HCT116 (cell line): ENCODE data around the gene ALDH3A1. TPM values are rescaled to one million over a fixed set of nuclear protein-coding genes. Genes with fewer than 3 reads are reported as not detected.
A peak's percentile ranks its signal among the peaks of the same experiment; 100 is the strongest.

Experiments used
- ATAC-seq: fragments of 200-7000 bp; cut with Tn5 transposase; 2 replicates; pipeline ENCODE4 v1.9.1; 2020; ENCODE audit warnings: mild to moderate bottlenecking, moderate library complexity
- BruUV-seq: library from RNA; stranded (reverse); fragments of 400-500 nt; replicated peaks from 2 replicates; lab custom pipeline; 2021; lab: Mats Ljungman, UMichigan
- CTCF ChIA-PET: fragments of 300-600 bp; sonication (Branson Sonifier 250); formaldehyde crosslinking; loops from one replicate; lab custom pipeline; 2021; ENCODE audit warnings: antibody characterized with exemption; lab: Charles Lee
- POLR2A ChIA-PET: fragments of 300-600, 350-600 bp; sonication (Branson Sonifier 250); formaldehyde crosslinking; loops from one replicate; lab custom pipeline; 2021; ENCODE audit warnings: antibody characterized with exemption; lab: Charles Lee
- RAD21 ChIA-PET, 2 experiments: fragments of 300-600 bp; sonication (Branson Sonifier 250); formaldehyde crosslinking; loops; one replicate each; lab custom pipeline; 2023; ENCODE audit warnings: low total read pairs in 2 of 2; ENCODE audit not compliant: uncharacterized antibody in 2 of 2, unreplicated experiment in 2 of 2, low non-redundant PET in 1 of 2; lab: Charles Lee
- DNase-seq: peaks from one replicate; pipeline ENCODE4 v3.0.0-alpha.2; 2010; ENCODE audit warnings: low read depth, low spot score
- H2AFZ ChIP-seq: fragments of 200-600 bp; shearing (Covaris generic), sonication (generic); 2 replicates; pipeline ENCODE4 v1.6.1; 2017; ENCODE audit warnings: low read depth, mixed run types, mixed read lengths, antibody characterized with exemption, low read length; ENCODE audit not compliant: poor library complexity, severe bottlenecking
- H3K27ac ChIP-seq: 2 replicates; pipeline ENCODE4 v1.5.1; 2012; ENCODE audit warnings: low read depth, low read length
- H3K27me3 ChIP-seq: fragments of 200-600 bp; sonication (generic); 2 replicates; pipeline ENCODE4 v1.6.1; 2016; ENCODE audit warnings: mixed run types, low read length, mixed read lengths; ENCODE audit not compliant: insufficient read depth
- H3K36me3 ChIP-seq, 2 experiments: fragments of 200-500 bp in 1 of 2; fragments of 200-600 bp in 1 of 2; sonication (Bioruptor generic) in 1 of 2; sonication (generic) in 1 of 2; 2 replicates each; pipeline versions ENCODE4 v1.5.1 to v1.6.1; 2014 to 2016; ENCODE audit warnings: low read length in 2 of 2, inconsistent platforms in 1 of 2, mixed read lengths in 1 of 2, mixed run types in 1 of 2; ENCODE audit not compliant: insufficient read depth in 2 of 2, control insufficient read depth in 1 of 2
- H3K4me1 ChIP-seq, 2 experiments: fragments of 200-600 bp in 1 of 2; sonication (generic) in 1 of 2; 2 replicates each; pipeline versions ENCODE4 v1.5.1 to v1.6.1; 2012 to 2017; ENCODE audit warnings: low read length in 2 of 2, inconsistent platforms in 1 of 2, mild to moderate bottlenecking in 1 of 2, mixed read lengths in 1 of 2, mixed run types in 1 of 2, moderate library complexity in 1 of 2; ENCODE audit not compliant: insufficient read depth in 2 of 2, control insufficient read depth in 1 of 2
- H3K4me2 ChIP-seq: fragments of 200-600 bp; sonication (generic); 2 replicates; pipeline ENCODE4 v1.6.1; 2017; ENCODE audit warnings: mixed run types, low read length, mixed read lengths
- H3K4me3 ChIP-seq, 2 experiments: fragments of 200-600 bp in 1 of 2; sonication (generic) in 1 of 2; replicated peaks in 1 of 2; 2 replicates each; pipeline ENCODE4 v1.5.1; 2011 to 2016; ENCODE audit warnings: low read length in 2 of 2, control low read depth in 1 of 2, low read depth in 1 of 2, mild to moderate bottlenecking in 1 of 2, mixed read lengths in 1 of 2, mixed run types in 1 of 2
- H3K79me2 ChIP-seq: fragments of 200-600 bp; sonication (generic); 2 replicates; pipeline ENCODE4 v1.6.1; 2017; ENCODE audit warnings: mild to moderate bottlenecking, mixed run types, low read length, moderate library complexity, mixed read lengths; ENCODE audit not compliant: insufficient read depth
- H3K9ac ChIP-seq: fragments of 200-600 bp; sonication (generic); 2 replicates; pipeline ENCODE4 v1.6.1; 2016; ENCODE audit warnings: low read length, mixed read lengths
- H3K9me2 ChIP-seq: fragments of 200-600 bp; sonication (generic), shearing (Covaris generic); 2 replicates; pipeline ENCODE4 v1.6.1; 2017; ENCODE audit warnings: mixed run types, mild to moderate bottlenecking, moderate library complexity; ENCODE audit not compliant: insufficient read depth
- H3K9me3 ChIP-seq, 2 experiments: fragments of 200-500 bp in 1 of 2; fragments of 200-600 bp in 1 of 2; sonication (Bioruptor generic) in 1 of 2; sonication (generic) in 1 of 2; 2 replicates each; pipeline ENCODE4 v1.6.1; 2014 to 2017; ENCODE audit warnings: low read length in 2 of 2, mixed read lengths in 2 of 2, inconsistent platforms in 1 of 2, low read depth in 1 of 2, mild to moderate bottlenecking in 1 of 2, mixed run types in 1 of 2, moderate library complexity in 1 of 2; ENCODE audit not compliant: control insufficient read depth in 1 of 2, insufficient read depth in 1 of 2
- H4K20me1 ChIP-seq: fragments of 200-600 bp; sonication (generic), shearing (Covaris generic); 2 replicates; pipeline ENCODE4 v1.6.1; 2017; ENCODE audit warnings: mixed run types, mild to moderate bottlenecking, moderate library complexity; ENCODE audit not compliant: insufficient read depth
- FOSL1 ChIP-seq: IDR thresholded peaks from 2 replicates; pipeline ENCODE4 v1.6.1; 2012; ENCODE audit warnings: low read depth
- JUND ChIP-seq: IDR thresholded peaks from 2 replicates; pipeline ENCODE4 v1.6.1; 2012
- POLR2AphosphoS5 ChIP-seq: IDR thresholded peaks from 2 replicates; pipeline ENCODE4 v1.6.1; 2011; ENCODE audit warnings: mild to moderate bottlenecking, low read depth, low read length, moderate library complexity
- RAD21 ChIP-seq: IDR thresholded peaks from 2 replicates; pipeline ENCODE4 v1.6.1; 2012; ENCODE audit warnings: low read depth, mild to moderate bottlenecking
- SP1 ChIP-seq: IDR thresholded peaks from 2 replicates; pipeline ENCODE4 v1.6.1; 2012; ENCODE audit warnings: low read depth
- TCF7L2 ChIP-seq: IDR thresholded peaks from 2 replicates; pipeline ENCODE4 v1.7.0; 2011; ENCODE audit warnings: borderline replicate concordance, inconsistent platforms; ENCODE audit not compliant: insufficient read depth, insufficient read length; ENCODE audit errors: extremely low read depth
- intact Hi-C: fragments of 100-400 bp; cut with micrococcal nuclease; formaldehyde crosslinking; loops from 2 replicates; pipeline ENCODE4 v1.10.0; 2022
- total RNA-seq: library from RNA; stranded (reverse); gene quantifications from one replicate; pipeline ENCODE4 v1.2.1, GENCODE V29; 2021; ENCODE audit not compliant: unreplicated experiment
- TF ChIP-seq, protein P1 (sequence below), 3 experiments: fragments of 200-600 bp in 1 of 3; sonication (generic) in 1 of 3; IDR thresholded peaks in 2 of 3; conservative IDR thresholded peaks in 1 of 3; 2 replicates each; pipeline ENCODE4 v1.5.1; 2012 to 2017; ENCODE audit warnings: low read depth in 2 of 3, low read length in 2 of 3, antibody characterized with exemption in 1 of 3, borderline replicate concordance in 1 of 3, control low read depth in 1 of 3, mild to moderate bottlenecking in 1 of 3, mixed read lengths in 1 of 3, mixed run types in 1 of 3, moderate library complexity in 1 of 3; ENCODE audit not compliant: insufficient read depth in 1 of 3
- TF ChIP-seq, protein P2 (sequence below): IDR thresholded peaks from 2 replicates; pipeline ENCODE4 v1.6.1; 2012; ENCODE audit warnings: low read depth
- TF ChIP-seq, protein P3 (sequence below): IDR thresholded peaks from 2 replicates; pipeline ENCODE4 v1.6.1; 2011; ENCODE audit warnings: mild to moderate bottlenecking, low read length, moderate library complexity; ENCODE audit not compliant: insufficient replicate concordance; ENCODE audit errors: extremely low read depth

ALDH3A1 gene
- total RNA-seq, 1 experiment from 2014 or later, result 0.86 TPM

DNA sequence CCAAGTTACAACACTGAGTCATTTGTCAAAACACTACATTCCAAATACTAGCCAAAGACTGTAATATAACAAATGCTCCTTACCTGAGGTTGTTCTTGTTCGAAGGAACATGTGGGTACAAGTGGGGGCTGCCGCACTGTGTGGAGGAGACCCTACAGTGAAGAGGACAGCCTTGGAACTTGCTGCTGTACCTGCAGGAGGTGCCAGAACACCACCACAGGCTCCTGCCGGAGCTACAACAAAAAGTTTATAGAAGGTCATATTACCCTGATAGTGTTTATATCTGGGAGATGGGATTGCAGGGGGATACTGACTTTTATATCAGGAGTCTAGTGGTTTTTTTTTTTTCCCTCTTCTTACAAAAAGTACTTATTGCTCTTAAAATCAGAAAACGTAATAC lies 37.8 kb upstream of the ALDH3A1 start:
- ChIA-PET POLR2A (no interaction called here), RAD21 (no interaction called here), CTCF (no interaction called here)
- no peak overlapping the region for H3K9ac ChIP-seq
- H3K27me3 ChIP-seq, result no peaks in the 10 kb centered on the region
- no peaks in the 10 kb centered on the region for H3K79me2 ChIP-seq
- no peak overlapping the region for H3K4me3 ChIP-seq
- DNase-seq (no peak), ATAC-seq (peak; percentile 69)
- H2AFZ ChIP-seq, result no peak overlapping the region
- no peaks in the 10 kb centered on the region for H3K4me1 ChIP-seq
- intact Hi-C loops, result no loop called here
- H3K9me2 ChIP-seq, result no peaks in the 10 kb centered on the region
- H3K4me2 ChIP-seq, result no peak overlapping the region
- no peak for TF ChIP-seq SP1
- TF ChIP-seq, protein P1, sequence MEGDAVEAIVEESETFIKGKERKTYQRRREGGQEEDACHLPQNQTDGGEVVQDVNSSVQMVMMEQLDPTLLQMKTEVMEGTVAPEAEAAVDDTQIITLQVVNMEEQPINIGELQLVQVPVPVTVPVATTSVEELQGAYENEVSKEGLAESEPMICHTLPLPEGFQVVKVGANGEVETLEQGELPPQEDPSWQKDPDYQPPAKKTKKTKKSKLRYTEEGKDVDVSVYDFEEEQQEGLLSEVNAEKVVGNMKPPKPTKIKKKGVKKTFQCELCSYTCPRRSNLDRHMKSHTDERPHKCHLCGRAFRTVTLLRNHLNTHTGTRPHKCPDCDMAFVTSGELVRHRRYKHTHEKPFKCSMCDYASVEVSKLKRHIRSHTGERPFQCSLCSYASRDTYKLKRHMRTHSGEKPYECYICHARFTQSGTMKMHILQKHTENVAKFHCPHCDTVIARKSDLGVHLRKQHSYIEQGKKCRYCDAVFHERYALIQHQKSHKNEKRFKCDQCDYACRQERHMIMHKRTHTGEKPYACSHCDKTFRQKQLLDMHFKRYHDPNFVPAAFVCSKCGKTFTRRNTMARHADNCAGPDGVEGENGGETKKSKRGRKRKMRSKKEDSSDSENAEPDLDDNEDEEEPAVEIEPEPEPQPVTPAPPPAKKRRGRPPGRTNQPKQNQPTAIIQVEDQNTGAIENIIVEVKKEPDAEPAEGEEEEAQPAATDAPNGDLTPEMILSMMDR (IDR thresholded peaks at IDR 0.05 in 2 of 3, conservative IDR thresholded peaks at IDR 0.05 in 1 of 3; ENCODE audit: borderline replicate concordance in 1 of 3, insufficient read depth in 1 of 3, low read depth in 2 of 3, low read length in 2 of 3), result peak; percentile 28 to 51 (median 33); a peak in 3 of 6 replicates
- TF ChIP-seq RAD21, result peak; percentile 55
- no TSS peak for BruUV-seq
- no peaks in the 10 kb centered on the region for H4K20me1 ChIP-seq
- H3K27ac ChIP-seq, result no peak overlapping the region
- H3K9me3 ChIP-seq, result no peaks in the 10 kb centered on the region
- H3K36me3 ChIP-seq, result no peaks in the 10 kb centered on the region

DNA sequence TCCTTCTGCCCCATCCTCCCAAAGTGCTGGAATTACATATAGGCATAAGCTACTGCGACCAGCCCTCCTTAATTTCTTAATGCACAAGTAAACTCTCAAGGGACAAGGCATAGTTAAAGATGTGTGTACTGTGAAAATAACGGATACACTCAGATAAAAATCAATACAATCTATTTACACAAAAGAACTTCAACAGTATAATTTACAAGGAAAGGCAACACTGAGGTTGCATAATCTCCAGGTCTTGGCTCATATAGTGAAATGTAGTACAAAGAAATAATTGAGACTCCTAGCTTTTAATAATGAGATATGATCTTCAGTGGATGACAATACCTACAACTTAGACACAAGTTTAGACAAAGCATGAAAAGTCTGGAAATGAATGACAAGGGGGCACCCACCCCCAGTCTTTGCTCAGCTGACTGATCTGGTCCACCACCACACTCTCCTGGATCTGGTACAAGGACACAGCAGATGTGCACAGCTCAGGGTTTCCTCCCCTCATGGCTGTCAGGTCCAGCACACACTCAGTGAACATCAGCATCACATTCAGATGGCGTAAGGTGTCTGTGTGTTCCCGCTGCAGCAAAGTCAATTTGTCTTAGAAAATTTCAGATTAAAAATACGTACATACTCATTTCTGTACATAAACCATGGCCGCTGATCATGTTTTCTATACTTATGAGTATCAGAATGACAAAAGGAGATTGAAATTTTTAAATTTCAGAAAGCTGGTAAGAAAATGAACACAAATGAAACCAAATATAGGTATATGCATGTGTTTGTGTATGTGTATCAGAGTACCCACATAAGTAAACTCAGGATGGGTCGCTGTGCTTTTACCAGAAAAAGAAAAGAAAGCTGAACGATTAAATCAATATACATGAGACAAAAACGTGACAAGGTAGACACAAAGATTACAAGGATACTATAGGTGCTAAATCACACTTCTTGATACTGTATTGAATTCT lies 33.7 kb upstream of the ALDH3A1 start:
- Histone ChIP-seq H3K4me3 (no peak overlapping the region), H3K27ac (no peak overlapping the region), H3K9ac (no peak overlapping the region), H3K27me3 (no peaks in the 10 kb centered on the region), H3K4me1 (no peaks in the 10 kb centered on the region), H3K79me2 (no peaks in the 10 kb centered on the region), H2AFZ (no peak overlapping the region), H3K4me2 (no peak overlapping the region), H3K9me2 (no peaks in the 10 kb centered on the region), H4K20me1 (no peaks in the 10 kb centered on the region), H3K9me3 (no peaks in the 10 kb centered on the region), H3K36me3 (no peaks in the 10 kb centered on the region)
- ChIA-PET CTCF (interaction anchor here (1.1 kb wide), 1 partner anchor 15 kb away, joined by 3 read pairs; no protein-coding TSS in a partner anchor), RAD21 (no interaction called here), POLR2A (no interaction called here)
- DNase-seq, result no peak
- BruUV-seq, result no TSS peak
- ATAC-seq, result no peak
- intact Hi-C loops, result no loop called here
- TF ChIP-seq FOSL1, result no peak
- TF ChIP-seq, protein P2, sequence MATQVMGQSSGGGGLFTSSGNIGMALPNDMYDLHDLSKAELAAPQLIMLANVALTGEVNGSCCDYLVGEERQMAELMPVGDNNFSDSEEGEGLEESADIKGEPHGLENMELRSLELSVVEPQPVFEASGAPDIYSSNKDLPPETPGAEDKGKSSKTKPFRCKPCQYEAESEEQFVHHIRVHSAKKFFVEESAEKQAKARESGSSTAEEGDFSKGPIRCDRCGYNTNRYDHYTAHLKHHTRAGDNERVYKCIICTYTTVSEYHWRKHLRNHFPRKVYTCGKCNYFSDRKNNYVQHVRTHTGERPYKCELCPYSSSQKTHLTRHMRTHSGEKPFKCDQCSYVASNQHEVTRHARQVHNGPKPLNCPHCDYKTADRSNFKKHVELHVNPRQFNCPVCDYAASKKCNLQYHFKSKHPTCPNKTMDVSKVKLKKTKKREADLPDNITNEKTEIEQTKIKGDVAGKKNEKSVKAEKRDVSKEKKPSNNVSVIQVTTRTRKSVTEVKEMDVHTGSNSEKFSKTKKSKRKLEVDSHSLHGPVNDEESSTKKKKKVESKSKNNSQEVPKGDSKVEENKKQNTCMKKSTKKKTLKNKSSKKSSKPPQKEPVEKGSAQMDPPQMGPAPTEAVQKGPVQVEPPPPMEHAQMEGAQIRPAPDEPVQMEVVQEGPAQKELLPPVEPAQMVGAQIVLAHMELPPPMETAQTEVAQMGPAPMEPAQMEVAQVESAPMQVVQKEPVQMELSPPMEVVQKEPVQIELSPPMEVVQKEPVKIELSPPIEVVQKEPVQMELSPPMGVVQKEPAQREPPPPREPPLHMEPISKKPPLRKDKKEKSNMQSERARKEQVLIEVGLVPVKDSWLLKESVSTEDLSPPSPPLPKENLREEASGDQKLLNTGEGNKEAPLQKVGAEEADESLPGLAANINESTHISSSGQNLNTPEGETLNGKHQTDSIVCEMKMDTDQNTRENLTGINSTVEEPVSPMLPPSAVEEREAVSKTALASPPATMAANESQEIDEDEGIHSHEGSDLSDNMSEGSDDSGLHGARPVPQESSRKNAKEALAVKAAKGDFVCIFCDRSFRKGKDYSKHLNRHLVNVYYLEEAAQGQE, result no peak
- no peak for TF ChIP-seq JUND
- TF ChIP-seq TCF7L2, result no peak
- no peak for TF ChIP-seq POLR2AphosphoS5
- TF ChIP-seq, protein P3, sequence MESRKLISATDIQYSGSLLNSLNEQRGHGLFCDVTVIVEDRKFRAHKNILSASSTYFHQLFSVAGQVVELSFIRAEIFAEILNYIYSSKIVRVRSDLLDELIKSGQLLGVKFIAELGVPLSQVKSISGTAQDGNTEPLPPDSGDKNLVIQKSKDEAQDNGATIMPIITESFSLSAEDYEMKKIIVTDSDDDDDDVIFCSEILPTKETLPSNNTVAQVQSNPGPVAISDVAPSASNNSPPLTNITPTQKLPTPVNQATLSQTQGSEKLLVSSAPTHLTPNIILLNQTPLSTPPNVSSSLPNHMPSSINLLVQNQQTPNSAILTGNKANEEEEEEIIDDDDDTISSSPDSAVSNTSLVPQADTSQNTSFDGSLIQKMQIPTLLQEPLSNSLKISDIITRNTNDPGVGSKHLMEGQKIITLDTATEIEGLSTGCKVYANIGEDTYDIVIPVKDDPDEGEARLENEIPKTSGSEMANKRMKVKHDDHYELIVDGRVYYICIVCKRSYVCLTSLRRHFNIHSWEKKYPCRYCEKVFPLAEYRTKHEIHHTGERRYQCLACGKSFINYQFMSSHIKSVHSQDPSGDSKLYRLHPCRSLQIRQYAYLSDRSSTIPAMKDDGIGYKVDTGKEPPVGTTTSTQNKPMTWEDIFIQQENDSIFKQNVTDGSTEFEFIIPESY, result no peak
- no peak for TF ChIP-seq RAD21
